IMR-90 (cell line): ENCODE results near the gene MGST1. TPM values are rescaled to one million over a fixed set of nuclear protein-coding genes. Genes with fewer than 3 reads are reported as not detected.

Source experiments
- ATAC-seq: fragments of 200-7000 bp; cut with Tn5 transposase; 2 replicates; pipeline ENCODE4 v1.9.1; 2020; ENCODE audit warnings: low read depth, mild to moderate bottlenecking, moderate library complexity
- BruUV-seq: library from RNA; stranded (reverse); fragments of 400-500 nt; replicated peaks from 2 replicates; lab custom pipeline; 2021; lab: Mats Ljungman, UMichigan
- CTCF ChIA-PET: fragments of 300-600 bp; formaldehyde crosslinking; extraction: SDS; loops from one replicate; lab custom pipeline; 2021; ENCODE audit warnings: antibody characterized with exemption; lab: Yijun Ruan, JAX
- POLR2A ChIA-PET: fragments of 300-600 bp; sonication (Branson Sonifier 250); formaldehyde crosslinking; loops from one replicate; lab custom pipeline; 2022; ENCODE audit warnings: antibody characterized with exemption; ENCODE audit not compliant: unreplicated experiment; lab: Charles Lee
- DNase-seq: peaks from one replicate; pipeline ENCODE4 v3.0.0; 2013
- H2AFZ ChIP-seq: replicated peaks from 2 replicates; pipeline ENCODE3; 2013; ENCODE audit warnings: low read length, mild to moderate bottlenecking; ENCODE audit not compliant: poor library complexity
- H2AK5ac ChIP-seq: 2 replicates; pipeline ENCODE4 v1.6.1; 2013; ENCODE audit warnings: low read depth, low read length, inconsistent platforms
- H2AK9ac ChIP-seq: replicated peaks from 2 replicates; pipeline ENCODE3; 2013; ENCODE audit warnings: mild to moderate bottlenecking, low read depth, low read length, moderate library complexity; ENCODE audit not compliant: poor library complexity
- H2BK120ac ChIP-seq: 2 replicates; pipeline ENCODE4 v1.6.1; 2013; ENCODE audit warnings: low read depth, low read length, inconsistent platforms
- H2BK15ac ChIP-seq: 3 replicates; pipeline ENCODE4 v1.6.1; 2013; ENCODE audit warnings: low read depth, low read length, inconsistent platforms
- H2BK20ac ChIP-seq: 2 replicates; pipeline ENCODE4 v1.6.1; 2013; ENCODE audit warnings: low read depth, mild to moderate bottlenecking, inconsistent platforms, low read length, moderate library complexity
- H2BK5ac ChIP-seq: 2 replicates; pipeline ENCODE4 v1.6.1; 2013; ENCODE audit warnings: mild to moderate bottlenecking, low read depth, low read length, inconsistent platforms; ENCODE audit not compliant: poor library complexity, severe bottlenecking
- H3K14ac ChIP-seq: replicated peaks from 2 replicates; pipeline ENCODE4 v1.6.1; 2013; ENCODE audit warnings: low read depth, low read length, inconsistent platforms
- H3K18ac ChIP-seq: 2 replicates; pipeline ENCODE4 v1.6.1; 2013; ENCODE audit warnings: low read depth, low read length, control low read depth
- H3K23ac ChIP-seq: 2 replicates; pipeline ENCODE4 v1.6.1; 2013; ENCODE audit warnings: low read depth, low read length, inconsistent platforms
- H3K27ac ChIP-seq: 2 replicates; pipeline ENCODE4 v1.5.1; 2013; ENCODE audit warnings: mild to moderate bottlenecking, control low read depth, low read length; ENCODE audit not compliant: insufficient read depth
- H3K27me3 ChIP-seq: 2 replicates; pipeline ENCODE4 v1.6.1; 2013; ENCODE audit warnings: low read length; ENCODE audit not compliant: control insufficient read depth, insufficient read depth
- H3K36me3 ChIP-seq: 2 replicates; pipeline ENCODE4 v1.6.1; 2013; ENCODE audit warnings: low read length, mixed read lengths; ENCODE audit not compliant: control insufficient read depth, insufficient read depth
- H3K4ac ChIP-seq: 2 replicates; pipeline ENCODE4 v1.6.1; 2013; ENCODE audit warnings: low read depth, low read length, inconsistent platforms
- H3K4me1 ChIP-seq: 2 replicates; pipeline ENCODE4 v1.6.1; 2013; ENCODE audit warnings: low read length, mixed read lengths; ENCODE audit not compliant: control insufficient read depth, insufficient read depth
- H3K4me2 ChIP-seq: 2 replicates; pipeline ENCODE4 v1.6.1; 2013; ENCODE audit warnings: low read depth, mild to moderate bottlenecking, control low read depth, low read length, moderate library complexity
- H3K4me3 ChIP-seq: 2 replicates; pipeline ENCODE4 v1.5.1; 2013; ENCODE audit warnings: low read depth, mild to moderate bottlenecking, control low read depth, low read length, moderate library complexity; ENCODE audit not compliant: insufficient read depth
- H3K56ac ChIP-seq: 2 replicates; pipeline ENCODE4 v1.6.1; 2013; ENCODE audit warnings: low read length, inconsistent platforms; ENCODE audit not compliant: insufficient read depth; ENCODE audit errors: extremely low read depth
- H3K79me1 ChIP-seq, 2 experiments: 2 replicates each; pipeline ENCODE4 v1.6.1; 2013; ENCODE audit warnings: low read length in 2 of 2, inconsistent platforms in 1 of 2, low read depth in 1 of 2
- H3K9ac ChIP-seq: 2 replicates; pipeline ENCODE4 v1.6.1; 2013; ENCODE audit warnings: low read depth, low read length, control low read depth
- H3K9me1 ChIP-seq: 2 replicates; pipeline ENCODE4 v1.6.1; 2013; ENCODE audit warnings: low read length, inconsistent platforms; ENCODE audit not compliant: insufficient read depth
- H3K9me3 ChIP-seq: 2 replicates; pipeline ENCODE4 v1.6.1; 2013; ENCODE audit warnings: low read length; ENCODE audit not compliant: control insufficient read depth, insufficient read depth
- H4K20me1 ChIP-seq: 2 replicates; pipeline ENCODE4 v1.6.1; 2013; ENCODE audit warnings: low read length, inconsistent platforms; ENCODE audit not compliant: insufficient read depth
- H4K5ac ChIP-seq: 2 replicates; pipeline ENCODE4 v1.6.1; 2013; ENCODE audit warnings: mild to moderate bottlenecking, low read depth, low read length, control low read depth
- H4K8ac ChIP-seq, 2 experiments: 2 replicates each; pipeline ENCODE4 v1.6.1; 2013; ENCODE audit warnings: low read depth in 2 of 2, low read length in 2 of 2, control low read depth in 1 of 2, inconsistent platforms in 1 of 2
- H4K91ac ChIP-seq: 2 replicates; pipeline ENCODE4 v1.6.1; 2013; ENCODE audit warnings: low read depth, low read length, inconsistent platforms; ENCODE audit not compliant: insufficient read depth
- BHLHE40 ChIP-seq: fragments of 150-350 bp; IDR thresholded peaks from 2 replicates; pipeline ENCODE4 v1.6.1; 2016; ENCODE audit warnings: mild to moderate bottlenecking, low read depth, low read length
- CEBPB ChIP-seq: IDR thresholded peaks from 2 replicates; pipeline ENCODE4 v1.6.1; 2012; ENCODE audit warnings: low read depth, low read length, improper control_type of control experiment
- CHD1 ChIP-seq: IDR thresholded peaks from 2 replicates; pipeline ENCODE4 v1.6.1; 2012; ENCODE audit warnings: low read depth, low read length, improper control_type of control experiment
- CTCF ChIP-seq: conservative IDR thresholded peaks from 2 replicates; pipeline ENCODE4 v1.5.1; 2012; ENCODE audit warnings: mild to moderate bottlenecking, low read depth, low read length, improper control_type of control experiment
- ELK1 ChIP-seq: fragments of 150-350 bp; IDR thresholded peaks from 2 replicates; pipeline ENCODE4 v1.6.1; 2016; ENCODE audit warnings: low read depth, mild to moderate bottlenecking, low read length, moderate library complexity, borderline replicate concordance
- FOS ChIP-seq: fragments of 150-350 bp; IDR thresholded peaks from 2 replicates; pipeline ENCODE4 v1.6.1; 2016; ENCODE audit warnings: low read depth, low read length
- MAFK ChIP-seq: IDR thresholded peaks from 2 replicates; pipeline ENCODE4 v1.6.1; 2012; ENCODE audit warnings: low read depth, low read length, improper control_type of control experiment
- MAZ ChIP-seq: IDR thresholded peaks from 2 replicates; pipeline ENCODE4 v1.6.1; 2012; ENCODE audit warnings: low read depth, mild to moderate bottlenecking, low read length, improper control_type of control experiment, moderate library complexity, borderline replicate concordance
- MXI1 ChIP-seq: IDR thresholded peaks from 2 replicates; pipeline ENCODE4 v1.6.1; 2012; ENCODE audit warnings: low read depth, mild to moderate bottlenecking, low read length, moderate library complexity, borderline replicate concordance
- NFE2L2 ChIP-seq: fragments of 150-350 bp; IDR thresholded peaks from 2 replicates; pipeline ENCODE4 v1.6.1; 2016; ENCODE audit warnings: low read depth, mild to moderate bottlenecking, low read length
- POLR2A ChIP-seq: IDR thresholded peaks from 2 replicates; pipeline ENCODE4 v1.6.1; 2012; ENCODE audit warnings: mild to moderate bottlenecking, low read depth, low read length
- RAD21 ChIP-seq: IDR thresholded peaks from 2 replicates; pipeline ENCODE4 v1.6.1; 2012; ENCODE audit warnings: low read length, improper control_type of control experiment
- RCOR1 ChIP-seq: IDR thresholded peaks from 2 replicates; pipeline ENCODE4 v1.6.1; 2012; ENCODE audit warnings: mild to moderate bottlenecking, low read length, improper control_type of control experiment; ENCODE audit not compliant: insufficient replicate concordance
- RFX5 ChIP-seq: IDR thresholded peaks from 2 replicates; pipeline ENCODE4 v1.8.0; 2012; ENCODE audit warnings: low read depth, mild to moderate bottlenecking, low read length, moderate library complexity
- SMC3 ChIP-seq: fragments of 150-350 bp; IDR thresholded peaks from 2 replicates; pipeline ENCODE4 v1.6.1; 2016; ENCODE audit warnings: low read depth, mild to moderate bottlenecking, antibody characterized with exemption, low read length, moderate library complexity
- USF2 ChIP-seq: fragments of 150-350 bp; IDR thresholded peaks from 2 replicates; pipeline ENCODE4 v1.6.1; 2017; ENCODE audit warnings: mild to moderate bottlenecking, antibody characterized with exemption, low read length, low read depth
- WGBS, 2 experiments: methylation state at CpG; one replicate each; pipeline versions ENCODE4 v1.1.5 to v1.1.7; 2013; ENCODE audit warnings: missing lambda C conversion rate in 2 of 2; ENCODE audit not compliant: insufficient read length in 1 of 2; ENCODE audit errors: extremely low coverage in 2 of 2; 5-methylcytosine and 5-hydroxymethylcytosine counted together
- dilution Hi-C: fragments of 300-500 bp; cut with HindIII; formaldehyde crosslinking; loops from one replicate; pipeline ENCODE4 v1.14.3; 2018; ENCODE audit warnings: low sequenced_read_pairs; ENCODE audit not compliant: unreplicated experiment
- in situ Hi-C: fragments of 300-500 bp; cut with MboI; formaldehyde crosslinking; loops from 3 replicates; pipeline ENCODE4 v1.14.3; 2019; ENCODE audit warnings: low sequenced_read_pairs, inconsistent platforms, mixed read lengths
- intact Hi-C: fragments of 100-400 bp; cut with micrococcal nuclease; formaldehyde crosslinking; loops from 2 replicates; pipeline ENCODE4 v1.10.0; 2022
- polyA plus RNA-seq, 3 experiments: library from polyadenylated mRNA; depleted of rRNA; stranded (reverse); fragments of >200 nt; gene quantifications; 2 replicates each; pipeline ENCODE4 v1.2.3, GENCODE V29; 2012; ENCODE audit warnings: low replicate concordance in 1 of 3
- total RNA-seq: library from RNA; depleted of rRNA; stranded (reverse); fragments of >200 nt; gene quantifications from 2 replicates; pipeline ENCODE4 v1.2.3, GENCODE V29; 2012

Gene MGST1
- total and polyA plus RNA-seq, 2 of the 4 experiments (the other 2 are of a cell fraction): 105 to 280 TPM

- H3K79me1 ChIP-seq: no peaks in the 10 kb centered on the region
- H3K18ac ChIP-seq: no peak overlapping the region
- no peak overlapping the region for H2BK20ac ChIP-seq
- H2AFZ ChIP-seq: no peak overlapping the region
- no peak overlapping the region for H4K5ac ChIP-seq
- H3K27ac ChIP-seq: no peak overlapping the region
- no peak overlapping the region for H3K4ac ChIP-seq
- no peak for ATAC-seq
- no peak overlapping the region for H2BK120ac ChIP-seq
- H3K9me3 ChIP-seq: no peaks in the 10 kb centered on the region
- H3K4me3 ChIP-seq: no peak overlapping the region
- no TSS peak for BruUV-seq
- no peak overlapping the region for H3K9ac ChIP-seq
- ChIA-PET POLR2A (no interaction called here), CTCF (no interaction called here)
- no peaks in the 10 kb centered on the region for H3K36me3 ChIP-seq
- no peak overlapping the region for H2BK5ac ChIP-seq
- in situ Hi-C loops: no loop called here
- H4K8ac ChIP-seq: no peak overlapping the region
- intact Hi-C loops: no loop called here
- no CpG with 5 or more reads among the region's 2 CpGs for WGBS, 2 experiments
- no peak overlapping the region for H2AK9ac ChIP-seq
- no peak overlapping the region for H3K56ac ChIP-seq
- no peak overlapping the region for H2AK5ac ChIP-seq
- DNase-seq: no peak
- no peaks in the 10 kb centered on the region for H4K20me1 ChIP-seq
- no peak overlapping the region for H3K4me2 ChIP-seq
- H3K9me1 ChIP-seq: no peaks in the 10 kb centered on the region
- TF ChIP-seq USF2: no peak
- TF ChIP-seq POLR2A: no peak
- TF ChIP-seq SMC3: no peak
- no peak for TF ChIP-seq FOS
- TF ChIP-seq MXI1: no peak
- TF ChIP-seq CTCF: no peak
- TF ChIP-seq MAFK: no peak
- no peak for TF ChIP-seq RCOR1
- TF ChIP-seq RAD21: no peak
- TF ChIP-seq NFE2L2: no peak
- no peak for TF ChIP-seq BHLHE40
- TF ChIP-seq CHD1: no peak
- no peak for TF ChIP-seq CEBPB
- no peak for TF ChIP-seq ELK1
- TF ChIP-seq RFX5: no peak
- no peak for TF ChIP-seq MAZ
- dilution Hi-C loops: no loop called here
- no peaks in the 10 kb centered on the region for H3K27me3 ChIP-seq
- H3K14ac ChIP-seq: no peak overlapping the region
- H2BK15ac ChIP-seq: no peak overlapping the region
- H3K4me1 ChIP-seq: no peaks in the 10 kb centered on the region
- no peak overlapping the region for H4K91ac ChIP-seq
- H3K23ac ChIP-seq: no peak overlapping the region
Observed at GRCh38 chr12:16303939-16304338, 43.5 kb upstream of the MGST1 start.
